Natural killer cell (primary cell): ENCODE results near the gene SLC26A9. TPM values are rescaled to one million over a fixed set of nuclear protein-coding genes. Genes with fewer than 3 reads are reported as not detected.

Source experiments
- ATAC-seq, 3 donors: fragments of 150-1000 bp in 2 of 3; fragments of 200-7000 bp in 1 of 3; cut with Tn5 transposase; 1 replicate in 1 of 3; 2 replicates in 2 of 3; pipeline ENCODE4 v1.10.0; 2021; ENCODE audit warnings: mild to moderate bottlenecking in 2 of 3, moderate library complexity in 2 of 3
- DNase-seq, 2 donors: peaks; one replicate each; pipeline versions ENCODE4 v3.0.0 to v3.0.0-alpha.2; 2013 to 2021; ENCODE audit warnings: mixed read lengths in 1 of 2
- H3K27ac ChIP-seq: one replicate; pipeline ENCODE4 v1.5.1; 2013; ENCODE audit warnings: mild to moderate bottlenecking, low read length
- H3K27me3 ChIP-seq: one replicate; pipeline ENCODE4 v1.6.1; 2013; ENCODE audit warnings: low read length; ENCODE audit not compliant: control insufficient read depth, insufficient read depth
- H3K36me3 ChIP-seq: one replicate; pipeline ENCODE4 v1.6.1; 2013; ENCODE audit warnings: low read length; ENCODE audit not compliant: control insufficient read depth, insufficient read depth
- H3K4me1 ChIP-seq: one replicate; pipeline ENCODE4 v1.6.1; 2013; ENCODE audit warnings: low read length; ENCODE audit not compliant: control insufficient read depth, insufficient read depth
- H3K4me3 ChIP-seq: one replicate; pipeline ENCODE4 v1.5.1; 2013; ENCODE audit warnings: low read length
- H3K9me3 ChIP-seq: one replicate; pipeline ENCODE4 v1.6.1; 2013; ENCODE audit warnings: low read length; ENCODE audit not compliant: control insufficient read depth, insufficient read depth
- H3K27ac Mint-ChIP-seq, 2 donors: one replicate each; pipeline ENCODE4 v1.8.0; 2022; ENCODE audit warnings: mild to moderate bottlenecking in 2 of 2, mixed read lengths in 2 of 2, moderate library complexity in 1 of 2
- H3K27me3 Mint-ChIP-seq, 2 donors: one replicate each; pipeline ENCODE4 v1.8.0; 2022; ENCODE audit warnings: low read depth in 2 of 2, mixed read lengths in 2 of 2
- H3K36me3 Mint-ChIP-seq: one replicate; pipeline ENCODE4 v1.8.0; 2022; ENCODE audit warnings: mixed read lengths
- H3K4me1 Mint-ChIP-seq, 2 donors: one replicate each; pipeline ENCODE4 v1.8.0; 2022; ENCODE audit warnings: mixed read lengths in 2 of 2
- H3K4me3 Mint-ChIP-seq: one replicate; pipeline ENCODE4 v1.8.0; 2022; ENCODE audit warnings: mild to moderate bottlenecking, moderate library complexity, mixed read lengths
- H3K9me3 Mint-ChIP-seq, 2 donors: one replicate each; pipeline ENCODE4 v1.8.0; 2022; ENCODE audit warnings: mixed read lengths in 2 of 2
- CTCF ChIP-seq: fragments of 200-600 bp; IDR thresholded peaks from one replicate; pipeline ENCODE4 v1.8.0; 2022; ENCODE audit warnings: antibody characterized with exemption
- WGBS: methylation state at CpG from one replicate; pipeline ENCODE4 v1.1.7; 2013; ENCODE audit warnings: missing lambda C conversion rate; ENCODE audit not compliant: insufficient coverage; 5-methylcytosine and 5-hydroxymethylcytosine counted together
- intact Hi-C: fragments of 100-400 bp; cut with micrococcal nuclease; formaldehyde crosslinking; loops from one replicate; pipeline ENCODE4 v1.14.2; 2022
- total RNA-seq, 4 donors: library from RNA; stranded (reverse); fragments of 120-200 nt in 1 of 4; gene quantifications; one replicate each; pipeline versions ENCODE4 v1.2.3 to v1.2.4, GENCODE V29; 2013 to 2022

SLC26A9 gene
- total RNA-seq: not detected
- total RNA-seq (2013): not detected

- peaks cover 27 to 49% of the 10 kb centered on the region in 2 donors for H3K27me3 Mint-ChIP-seq
- intact Hi-C loops: no loop called here
- no peaks in the 10 kb centered on the region for H3K36me3 ChIP-seq
- H3K27ac ChIP-seq: no peak within 1 kb of the TSS
- H3K9me3 Mint-ChIP-seq: no peaks in the 10 kb centered on the region
- no peaks in the 10 kb centered on the region for H3K4me1 ChIP-seq
- H3K4me3 ChIP-seq: no peak within 1 kb of the TSS
- H3K4me3 Mint-ChIP-seq: no peak within 1 kb of the TSS
- TF ChIP-seq CTCF: no peak
- no peaks in the 10 kb centered on the region for H3K4me1 Mint-ChIP-seq
- peaks cover 5% of the 10 kb centered on the region for H3K27me3 ChIP-seq
- no peak for ATAC-seq
- DNase-seq: no peak
- H3K9me3 ChIP-seq: no peaks in the 10 kb centered on the region
- no peaks in the 10 kb centered on the region for H3K36me3 Mint-ChIP-seq
- H3K27ac Mint-ChIP-seq: no peak within 1 kb of the TSS
- 40% methylated on average over 7 of the region's 7 CpGs for WGBS
Observed at GRCh38 chr1:205943245-205943644, at the start of gene SLC26A9. Gene SLC26A9, minus strand, starts transcription at chr1:205943456. Its CDS starts 7,636 bp downstream, at chr1:205935820.

- 90% methylated on average over 13 of the region's 14 CpGs for WGBS
- no peak for TF ChIP-seq CTCF
- ATAC-seq: no peak
- no peaks in the 10 kb centered on the region for H3K36me3 Mint-ChIP-seq
- no peak for DNase-seq
- no peaks in the 10 kb centered on the region for H3K4me1 ChIP-seq
- no peaks in the 10 kb centered on the region for H3K9me3 Mint-ChIP-seq
- intact Hi-C loops: no loop called here
- no peaks in the 10 kb centered on the region for H3K27me3 ChIP-seq
- H3K4me3 ChIP-seq: no peak overlapping the region
- peaks cover 0 to 5% of the 10 kb centered on the region in 2 donors for H3K4me1 Mint-ChIP-seq
- no peaks in the 10 kb centered on the region for H3K36me3 ChIP-seq
- H3K4me3 Mint-ChIP-seq: no peak overlapping the region
- H3K27me3 Mint-ChIP-seq: peaks cover 18 to 22% of the 10 kb centered on the region in 2 donors
- H3K27ac Mint-ChIP-seq: no peak overlapping the region
- no peak overlapping the region for H3K27ac ChIP-seq
- H3K9me3 ChIP-seq: no peaks in the 10 kb centered on the region
Observed at GRCh38 chr1:205992218-205992882, 49.1 kb upstream of the SLC26A9 start.

GRCh38 chr1:205991237-205991636 is 48.0 kb upstream of the SLC26A9 start:
- no peaks in the 10 kb centered on the region for H3K36me3 ChIP-seq
- no peak overlapping the region for H3K4me3 Mint-ChIP-seq
- H3K4me1 Mint-ChIP-seq: peaks cover 0 to 1% of the 10 kb centered on the region in 2 donors
- intact Hi-C loops: no loop called here
- H3K4me3 ChIP-seq: no peak overlapping the region
- WGBS: 81% methylated on average over 4 of the region's 4 CpGs
- no peak overlapping the region for H3K27ac Mint-ChIP-seq
- no peak for DNase-seq
- peaks cover 18 to 22% of the 10 kb centered on the region in 2 donors for H3K27me3 Mint-ChIP-seq
- ATAC-seq: no peak
- no peak for TF ChIP-seq CTCF
- no peaks in the 10 kb centered on the region for H3K27me3 ChIP-seq
- no peaks in the 10 kb centered on the region for H3K4me1 ChIP-seq
- H3K9me3 Mint-ChIP-seq: no peaks in the 10 kb centered on the region
- H3K36me3 Mint-ChIP-seq: no peaks in the 10 kb centered on the region
- no peaks in the 10 kb centered on the region for H3K9me3 ChIP-seq
- H3K27ac ChIP-seq: no peak overlapping the region

GRCh38 chr1:205990226-205990625 is 47.0 kb upstream of the SLC26A9 start:
- TF ChIP-seq CTCF: no peak
- intact Hi-C loops: no loop called here
- Histone ChIP-seq H3K36me3 (no peaks in the 10 kb centered on the region), H3K27me3 (no peaks in the 10 kb centered on the region), H3K4me3 (no peak overlapping the region), H3K27ac (no peak overlapping the region), H3K9me3 (no peaks in the 10 kb centered on the region), H3K4me1 (no peaks in the 10 kb centered on the region)
- H3K27me3 Mint-ChIP-seq: peaks cover 18 to 22% of the 10 kb centered on the region in 2 donors
- no peaks in the 10 kb centered on the region for H3K9me3 Mint-ChIP-seq
- H3K4me1 Mint-ChIP-seq: no peaks in the 10 kb centered on the region
- ATAC-seq (no peak), DNase-seq (no peak)
- H3K4me3 Mint-ChIP-seq: no peak overlapping the region
- 72% methylated on average over 2 of the region's 2 CpGs for WGBS
- no peak overlapping the region for H3K27ac Mint-ChIP-seq
- no peaks in the 10 kb centered on the region for H3K36me3 Mint-ChIP-seq
